HG03175 (cell line): Measurements from ENCODE around the gene CCDC187.
"Not testable (repeated sequence)": the region's sequence is repeated elsewhere in the genome, so short reads cannot be mapped to it uniquely, and the experiment has no call there.

Experiments
- ATAC-seq: cut with Tn5 transposase; IDR thresholded peaks from one replicate; pipeline ENCODE4 v1.9.1; 2021; ENCODE audit warnings: mild to moderate bottlenecking, moderate library complexity; ENCODE audit not compliant: unreplicated experiment

Gene CCDC187

GRCh38 chr9:136327304-136327974 is 23.5 kb upstream of the CCDC187 start, which contains the start of gene GPSM1:
GPSM1 (plus strand) TSS chr9:136327539; CDS start chr9:136327696, 157 bp downstream.
- no peak for ATAC-seq

GRCh38 chr9:136326761-136327303 is 22.9 kb upstream of the CCDC187 start:
- ATAC-seq, result no peak

GRCh38 chr9:136326061-136326760 is 22.3 kb upstream of the CCDC187 start:
- ATAC-seq, result no peak

- no peak for ATAC-seq
Measured at GRCh38 chr9:136325358-136325757, 21.5 kb upstream of the CCDC187 start.

- ATAC-seq, result no peak
Measured at GRCh38 chr9:136324501-136325300, 20.8 kb upstream of the CCDC187 start.

GRCh38 chr9:136323371-136323789 is 19.5 kb upstream of the CCDC187 start:
- ATAC-seq, result no peak

- ATAC-seq, result no peak
Measured at GRCh38 chr9:136322756-136323330, 18.9 kb upstream of the CCDC187 start.

GRCh38 chr9:136321561-136321960 is 17.7 kb upstream of the CCDC187 start:
- no peak for ATAC-seq

GRCh38 chr9:136320972-136321371 is 17.1 kb upstream of the CCDC187 start:
- ATAC-seq, result not testable (repeated sequence)

- ATAC-seq, result not testable (repeated sequence)
Measured at GRCh38 chr9:136319955-136320354, 16.1 kb upstream of the CCDC187 start.

GRCh38 chr9:136319244-136319643 is 15.3 kb upstream of the CCDC187 start:
- ATAC-seq, result not testable (repeated sequence)

GRCh38 chr9:136318776-136319241 is 14.9 kb upstream of the CCDC187 start:
- ATAC-seq, result no peak

- ATAC-seq, result no peak
Measured at GRCh38 chr9:136318111-136318775, 14.3 kb upstream of the CCDC187 start.

GRCh38 chr9:136317695-136318094 is 13.8 kb upstream of the CCDC187 start:
- no peak for ATAC-seq

GRCh38 chr9:136316896-136317676 is 13.2 kb upstream of the CCDC187 start:
- no peak for ATAC-seq

- no peak for ATAC-seq
Measured at GRCh38 chr9:136316271-136316751, 12.4 kb upstream of the CCDC187 start.

GRCh38 chr9:136314944-136315343 is 11.1 kb upstream of the CCDC187 start:
- no peak for ATAC-seq

- ATAC-seq, result no peak
Measured at GRCh38 chr9:136314056-136314416, 10.1 kb upstream of the CCDC187 start.
